ENCODE results near the gene EFNA2.

GRCh38 chr19:1250437-1251260 lies 35.0 kb upstream of the EFNA2 start:
- TF ChIP-seq, protein P1, sequence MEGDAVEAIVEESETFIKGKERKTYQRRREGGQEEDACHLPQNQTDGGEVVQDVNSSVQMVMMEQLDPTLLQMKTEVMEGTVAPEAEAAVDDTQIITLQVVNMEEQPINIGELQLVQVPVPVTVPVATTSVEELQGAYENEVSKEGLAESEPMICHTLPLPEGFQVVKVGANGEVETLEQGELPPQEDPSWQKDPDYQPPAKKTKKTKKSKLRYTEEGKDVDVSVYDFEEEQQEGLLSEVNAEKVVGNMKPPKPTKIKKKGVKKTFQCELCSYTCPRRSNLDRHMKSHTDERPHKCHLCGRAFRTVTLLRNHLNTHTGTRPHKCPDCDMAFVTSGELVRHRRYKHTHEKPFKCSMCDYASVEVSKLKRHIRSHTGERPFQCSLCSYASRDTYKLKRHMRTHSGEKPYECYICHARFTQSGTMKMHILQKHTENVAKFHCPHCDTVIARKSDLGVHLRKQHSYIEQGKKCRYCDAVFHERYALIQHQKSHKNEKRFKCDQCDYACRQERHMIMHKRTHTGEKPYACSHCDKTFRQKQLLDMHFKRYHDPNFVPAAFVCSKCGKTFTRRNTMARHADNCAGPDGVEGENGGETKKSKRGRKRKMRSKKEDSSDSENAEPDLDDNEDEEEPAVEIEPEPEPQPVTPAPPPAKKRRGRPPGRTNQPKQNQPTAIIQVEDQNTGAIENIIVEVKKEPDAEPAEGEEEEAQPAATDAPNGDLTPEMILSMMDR (conservative IDR thresholded peaks at IDR 0.05; ENCODE audit: low read length), result no peak
- no peak for TF ChIP-seq EZH2phosphoT487 (IDR thresholded peaks at IDR 0.05; ENCODE audit: borderline replicate concordance)
